ENCODE data around the gene ANAPC15.

DNA sequence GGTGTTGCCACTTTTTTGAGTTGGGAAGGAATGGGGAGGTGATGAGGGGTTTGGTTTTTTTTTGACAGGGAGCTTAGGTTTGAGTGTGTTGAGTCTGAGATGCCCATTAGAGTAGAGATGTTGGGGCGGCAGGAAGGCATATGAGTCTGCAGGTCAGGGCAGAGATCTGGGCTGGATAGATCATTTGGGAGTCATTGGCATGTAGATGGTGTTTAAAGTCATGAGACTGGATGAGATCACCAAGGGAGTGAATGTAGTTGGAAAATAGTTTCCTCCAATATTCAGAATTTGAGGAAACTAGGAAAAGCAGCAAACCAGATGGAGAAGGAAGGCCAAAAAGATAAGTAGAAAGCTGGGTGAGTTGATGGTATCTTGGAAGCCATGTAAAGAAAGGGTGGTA lies 2.1 kb upstream of the ANAPC15 start:
- TF ChIP-seq POLR2AphosphoS5 (IDR thresholded peaks at IDR 0.05; ENCODE audit: low read depth, low read length) (no peak), POLR2A (IDR thresholded peaks at IDR 0.05; ENCODE audit: low read depth, low read length) (no peak)

All from GM12892 (cell line).